H1 (cell line): Measurements from ENCODE around the gene SMPD2. TPM values are rescaled to one million over a fixed set of nuclear protein-coding genes. Genes with fewer than 3 reads are reported as not detected.
A peak's percentile ranks its signal among the peaks of the same experiment; 100 is the strongest.

ENCODE experiments used
- CTCF ChIA-PET: fragments of 300-600 bp; sonication (Branson Sonifier 250); formaldehyde crosslinking; loops from one replicate; lab custom pipeline; 2021; ENCODE audit not compliant: partially characterized antibody; lab: Charles Lee
- POLR2A ChIA-PET: fragments of 300-600 bp; sonication (Branson Sonifier 250); formaldehyde crosslinking; loops from one replicate; lab custom pipeline; 2021; ENCODE audit warnings: inconsistent platforms; ENCODE audit not compliant: partially characterized antibody; lab: Charles Lee
- DNase-seq, 2 experiments: peaks; one replicate each; pipeline versions ENCODE4 v3.0.0 to v3.0.0-alpha.2; 2010 to 2022; ENCODE audit warnings: low spot score in 2 of 2, low read depth in 1 of 2, mixed read lengths in 1 of 2
- FAIRE-seq: peaks from 2 replicates; lab custom pipeline; 2011; peaks lifted over from hg19 to GRCh38; lab: Jason Lieb, UNC
- H2AFZ ChIP-seq: 2 replicates; pipeline ENCODE4 v1.8.1; 2012; ENCODE audit warnings: low read length, inconsistent platforms
- H2AK5ac ChIP-seq: 2 replicates; pipeline ENCODE4 v1.6.1; 2013; ENCODE audit warnings: low read depth, low read length
- H2BK120ac ChIP-seq: replicated peaks from 2 replicates; pipeline ENCODE3; 2013; ENCODE audit warnings: low read depth, low read length, inconsistent platforms
- H2BK12ac ChIP-seq: 2 replicates; pipeline ENCODE4 v1.6.1; 2013; ENCODE audit warnings: low read depth, low read length
- H2BK15ac ChIP-seq: 2 replicates; pipeline ENCODE4 v1.6.1; 2013; ENCODE audit warnings: low read length
- H2BK20ac ChIP-seq: 2 replicates; pipeline ENCODE4 v1.6.1; 2013; ENCODE audit warnings: low read length
- H2BK5ac ChIP-seq: 2 replicates; pipeline ENCODE4 v1.6.1; 2013; ENCODE audit warnings: low read depth, low read length
- H3K14ac ChIP-seq: 2 replicates; pipeline ENCODE4 v1.6.1; 2013; ENCODE audit warnings: inconsistent platforms; ENCODE audit not compliant: insufficient read length
- H3K18ac ChIP-seq: 2 replicates; pipeline ENCODE4 v1.6.1; 2013; ENCODE audit warnings: low read length; ENCODE audit errors: extremely low read depth
- H3K23ac ChIP-seq: 2 replicates; pipeline ENCODE4 v1.6.1; 2013; ENCODE audit warnings: inconsistent platforms; ENCODE audit not compliant: insufficient read length
- H3K23me2 ChIP-seq: 2 replicates; pipeline ENCODE4 v1.6.1; 2013; ENCODE audit warnings: low read depth, low read length
- H3K27ac ChIP-seq: 2 replicates; pipeline ENCODE4 v1.6.1; 2011; ENCODE audit warnings: low read depth, low read length, inconsistent platforms
- H3K27me3 ChIP-seq, 4 experiments: replicated peaks in 1 of 4; 1 replicate in 1 of 4; 2 replicates in 3 of 4; pipeline versions ENCODE4 v1.6.1 to v1.8.1; 2011 to 2013; ENCODE audit warnings: low read length in 3 of 4, mild to moderate bottlenecking in 3 of 4, inconsistent platforms in 2 of 4, mixed read lengths in 2 of 4, moderate library complexity in 1 of 4; ENCODE audit not compliant: control insufficient read depth in 3 of 4, insufficient read depth in 3 of 4; ENCODE audit errors: extremely low read depth in 1 of 4
- H3K36me3 ChIP-seq, 4 experiments: 2 replicates each; pipeline versions ENCODE4 v1.6.1 to v1.8.1; 2011 to 2013; ENCODE audit warnings: mild to moderate bottlenecking in 4 of 4, low read length in 3 of 4, moderate library complexity in 2 of 4, control low read depth in 1 of 4, inconsistent platforms in 1 of 4; ENCODE audit not compliant: insufficient read depth in 4 of 4, control insufficient read depth in 2 of 4
- H3K4ac ChIP-seq: replicated peaks from 2 replicates; pipeline ENCODE3; 2013; ENCODE audit warnings: low read length, low read depth, mixed read lengths, inconsistent platforms; ENCODE audit not compliant: insufficient read length
- H3K4me1 ChIP-seq, 4 experiments: replicated peaks in 1 of 4; 1 replicate in 1 of 4; 2 replicates in 3 of 4; pipeline versions ENCODE4 v1.6.1 to v1.8.1; 2011 to 2013; ENCODE audit warnings: low read length in 3 of 4, inconsistent platforms in 2 of 4, mixed read lengths in 1 of 4; ENCODE audit not compliant: insufficient read depth in 4 of 4, control insufficient read depth in 3 of 4
- H3K4me2 ChIP-seq, 2 experiments: 2 replicates each; pipeline versions ENCODE4 v1.6.1 to v1.8.1; 2011 to 2013; ENCODE audit warnings: low read depth in 2 of 2, low read length in 2 of 2, control low read depth in 1 of 2, inconsistent platforms in 1 of 2, mild to moderate bottlenecking in 1 of 2; ENCODE audit not compliant: insufficient read depth in 1 of 2
- H3K4me3 ChIP-seq, 4 experiments: fragments of 200-600, 300-600 bp in 1 of 4; sonication (generic), shearing (Covaris generic), sonication (Bioruptor Twin) in 1 of 4; 2 replicates each; pipeline versions ENCODE4 v1.5.1 to v1.8.1; 2011 to 2016; ENCODE audit warnings: low read length in 4 of 4, low read depth in 3 of 4, control low read depth in 2 of 4, inconsistent platforms in 2 of 4, mild to moderate bottlenecking in 2 of 4, mixed read lengths in 1 of 4, moderate library complexity in 1 of 4; ENCODE audit not compliant: insufficient read depth in 2 of 4; ENCODE audit errors: extremely low read depth in 1 of 4
- H3K56ac ChIP-seq: replicated peaks from 2 replicates; pipeline ENCODE3; 2013; ENCODE audit warnings: low read depth, mild to moderate bottlenecking, mixed read lengths, low read length, inconsistent platforms; ENCODE audit not compliant: insufficient read length
- H3K79me1 ChIP-seq: 2 replicates; pipeline ENCODE4 v1.6.1; 2013; ENCODE audit warnings: low read depth, low read length, control low read depth
- H3K79me2 ChIP-seq, 2 experiments: 2 replicates each; pipeline versions ENCODE4 v1.6.1 to v1.8.1; 2012 to 2013; ENCODE audit warnings: low read length in 2 of 2, mild to moderate bottlenecking in 2 of 2, inconsistent platforms in 1 of 2; ENCODE audit not compliant: insufficient read depth in 2 of 2, control insufficient read depth in 1 of 2
- H3K9ac ChIP-seq, 4 experiments: replicated peaks in 1 of 4; 1 replicate in 1 of 4; 2 replicates in 3 of 4; pipeline versions ENCODE4 v1.6.1 to v1.8.1; 2011 to 2013; ENCODE audit warnings: low read depth in 3 of 4, low read length in 3 of 4, control low read depth in 2 of 4, mild to moderate bottlenecking in 2 of 4, moderate library complexity in 2 of 4, inconsistent platforms in 1 of 4; ENCODE audit errors: extremely low read depth in 1 of 4
- H3K9me3 ChIP-seq, 2 experiments: 2 replicates each; pipeline versions ENCODE4 v1.6.1 to v1.8.1; 2012 to 2013; ENCODE audit warnings: mild to moderate bottlenecking in 2 of 2, moderate library complexity in 2 of 2, control low read depth in 1 of 2, inconsistent platforms in 1 of 2, low read depth in 1 of 2, low read length in 1 of 2, mixed read lengths in 1 of 2; ENCODE audit not compliant: insufficient read depth in 2 of 2
- H4K20me1 ChIP-seq, 2 experiments: replicated peaks in 1 of 2; 2 replicates each; pipeline versions ENCODE3 to v1.8.1; 2011 to 2013; ENCODE audit warnings: inconsistent platforms in 2 of 2, low read length in 2 of 2, mild to moderate bottlenecking in 1 of 2; ENCODE audit not compliant: insufficient read depth in 2 of 2, control insufficient read depth in 1 of 2
- H4K5ac ChIP-seq: 2 replicates; pipeline ENCODE4 v1.6.1; 2013; ENCODE audit warnings: low read length, low read depth, mixed read lengths, inconsistent platforms; ENCODE audit not compliant: insufficient read length
- H4K8ac ChIP-seq: 2 replicates; pipeline ENCODE4 v1.8.0; 2013; ENCODE audit warnings: mild to moderate bottlenecking, moderate library complexity, low read length, inconsistent platforms; ENCODE audit not compliant: insufficient read depth; ENCODE audit errors: extremely low read depth
- H4K91ac ChIP-seq: replicated peaks from 2 replicates; pipeline ENCODE3; 2013; ENCODE audit warnings: low read length, mixed read lengths, inconsistent platforms; ENCODE audit not compliant: insufficient read length
- CEBPB ChIP-seq: IDR thresholded peaks from 2 replicates; pipeline ENCODE4 v1.6.1; 2012; ENCODE audit warnings: low read depth, low read length
- WGBS, 2 experiments: shearing (Covaris generic) in 1 of 2; methylation state at CpG; one replicate each; pipeline versions ENCODE4 v1.1.6 to v1.1.7; 2013 to 2015; ENCODE audit warnings: low lambda C conversion rate in 2 of 2, mixed read lengths in 2 of 2, inconsistent platforms in 1 of 2, low coverage in 1 of 2, missing lambda C conversion rate in 1 of 2; ENCODE audit not compliant: insufficient replicate concordance in 2 of 2, insufficient coverage in 1 of 2, insufficient read length in 1 of 2; ENCODE audit errors: extremely low coverage in 1 of 2, missing lambda C conversion rate in 1 of 2; 5-methylcytosine and 5-hydroxymethylcytosine counted together
- polyA plus RNA-seq, 7 experiments: library from polyadenylated mRNA; depleted of rRNA in 3 of 7; stranded (reverse) in 5 of 7; unstranded in 2 of 7; fragments of >200 nt in 5 of 7; fragments of 200-250 nt in 2 of 7; gene quantifications; 1 replicate in 5 of 7; 2 replicates in 1 of 7; 4 replicates in 1 of 7; pipeline versions ENCODE4 v1.2.1 to v1.2.3, GENCODE V29; 2011 to 2013; ENCODE audit warnings: missing spikeins in 2 of 7, mixed read lengths in 2 of 7
- total RNA-seq: library from RNA; stranded (reverse); fragmentation: NEBNext Ultra II Directional; extraction: Animal tissue kit (Norgen Biotek cat#: 25700); gene quantifications from 2 replicates; pipeline ENCODE4 v1.2.1, GENCODE V29; 2021
- TF ChIP-seq, protein P1 (sequence below): IDR thresholded peaks from 2 replicates; pipeline ENCODE4 v1.6.1; 2011; ENCODE audit warnings: low read depth, mild to moderate bottlenecking, low read length; ENCODE audit not compliant: insufficient read depth

The SMPD2 gene
- total and polyA plus RNA-seq, 2 of the 8 experiments (the other 6 are each of a cell fraction or from before 2014, with no cell fraction given), result 11.5 to 17.2 TPM

DNA sequence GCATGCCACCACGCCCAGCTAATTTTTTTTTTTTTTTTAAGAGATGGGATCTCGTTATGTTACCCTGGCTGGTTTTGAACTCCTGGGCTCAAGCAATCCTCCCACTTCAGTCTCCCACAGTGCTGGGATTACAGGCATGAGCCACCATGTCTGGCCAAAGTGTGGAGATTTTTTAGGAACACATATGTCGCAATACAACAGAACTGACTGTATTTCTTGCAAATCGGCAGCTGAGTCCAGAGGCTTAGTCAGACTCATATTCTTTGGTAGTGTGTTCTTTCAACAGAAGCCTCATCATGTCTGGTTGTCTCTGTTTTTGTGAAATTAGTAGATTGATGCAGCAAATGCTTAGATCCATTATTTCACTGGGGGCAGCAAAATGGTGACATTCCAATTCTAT is 34.3 kb upstream of the SMPD2 start:
- Histone ChIP-seq H3K18ac (no peak overlapping the region), H4K91ac (no peak overlapping the region), H2BK15ac (no peak overlapping the region), H4K8ac (no peak overlapping the region), H3K4me2 (no peak overlapping the region), H3K4me1 (no peaks in the 10 kb centered on the region), H2AFZ (no peak overlapping the region), H3K27me3 (no peaks in the 10 kb centered on the region), H3K23ac (no peak overlapping the region), H2BK5ac (no peak overlapping the region), H3K79me1 (no peaks in the 10 kb centered on the region), H2AK5ac (no peak overlapping the region), H2BK120ac (no peak overlapping the region), H4K20me1 (no peaks in the 10 kb centered on the region), H4K5ac (no peak overlapping the region), H3K27ac (no peak overlapping the region), H3K4me3 (no peak overlapping the region), H3K79me2 (no peaks in the 10 kb centered on the region), H3K23me2 (no peaks in the 10 kb centered on the region), H3K9ac (no peak overlapping the region), H3K4ac (no peak overlapping the region), H2BK12ac (no peak overlapping the region), H3K9me3 (no peaks in the 10 kb centered on the region), H3K14ac (no peak overlapping the region), H3K56ac (no peak overlapping the region), H2BK20ac (no peak overlapping the region), H3K36me3 (no peaks in the 10 kb centered on the region)
- POLR2A ChIA-PET, result no interaction called here
- TF ChIP-seq, protein P1, sequence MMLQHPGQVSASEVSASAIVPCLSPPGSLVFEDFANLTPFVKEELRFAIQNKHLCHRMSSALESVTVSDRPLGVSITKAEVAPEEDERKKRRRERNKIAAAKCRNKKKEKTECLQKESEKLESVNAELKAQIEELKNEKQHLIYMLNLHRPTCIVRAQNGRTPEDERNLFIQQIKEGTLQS, result no peak
- TF ChIP-seq CEBPB, result peak; percentile 44; the same call in 1 of the 2 replicates
- 89% methylated on average over 4 of the region's 4 CpGs; no CpG with 5 or more reads in 1 of the 2 experiments for WGBS, 2 experiments
- FAIRE-seq, result no peak
- no peak for DNase-seq
- CTCF ChIA-PET, result interaction anchor here (2.2 kb wide), 1 partner anchor 10 kb away, joined by 5 read pairs; no protein-coding TSS in a partner anchor
